ENCODE data around the gene PXMP2.
"Not testable (repeated sequence)": the region's sequence is repeated elsewhere in the genome, so short reads cannot be mapped to it uniquely, and the experiment has no call there.

Gene PXMP2

DNA sequence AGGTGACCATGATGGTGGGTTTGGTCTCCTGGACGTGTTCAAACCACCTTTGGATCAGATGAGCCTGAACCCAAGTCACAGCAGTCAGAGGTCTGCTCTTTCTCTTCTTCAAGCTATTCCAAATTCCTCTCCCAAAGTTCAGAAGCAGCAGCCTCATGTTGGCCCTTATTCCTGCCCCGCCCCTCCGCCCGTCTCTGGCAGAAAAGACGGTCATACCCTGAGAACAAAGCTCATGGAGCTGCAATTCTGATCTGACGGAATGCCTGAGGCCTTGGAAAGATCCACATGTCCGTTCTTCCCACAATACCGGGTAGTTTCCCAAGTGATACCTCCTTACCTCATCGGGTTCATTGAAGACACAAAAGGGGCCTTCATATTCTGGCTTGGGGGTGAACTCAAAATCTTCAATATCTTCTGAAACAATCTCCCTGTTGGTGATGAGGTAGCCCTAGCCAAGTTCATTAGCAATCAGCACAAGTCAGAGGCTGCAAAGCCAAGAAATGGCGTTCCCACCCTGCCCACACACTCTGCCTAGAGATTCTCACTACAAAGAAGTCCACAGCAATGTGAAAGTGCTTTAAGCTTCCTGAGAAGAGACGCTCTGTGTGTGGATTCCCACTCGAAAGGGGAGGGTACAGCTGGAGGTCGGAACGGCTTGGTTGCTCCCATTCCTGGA lies 11.5 kb upstream of the PXMP2 start:
- Histone ChIP-seq H3K36me3 (ENCODE audit: insufficient read depth, low read length) (peaks cover 95% of the 10 kb centered on the region), H3K9me3 (ENCODE audit: insufficient read depth, low read depth, low read length) (no peaks in the 10 kb centered on the region), H3K27me3 (ENCODE audit: insufficient read depth, low read length) (no peaks in the 10 kb centered on the region), H3K4me3 (ENCODE audit: low read length) (no peak overlapping the region), H3K27ac (ENCODE audit: low read depth, low read length) (no peak overlapping the region), H3K4me1 (ENCODE audit: insufficient read depth, low read length) (no peaks in the 10 kb centered on the region), H3K9ac (ENCODE audit: low read depth, low read length) (no peak overlapping the region)
- 97% methylated on average over 14 of the region's 14 CpGs for WGBS

DNA sequence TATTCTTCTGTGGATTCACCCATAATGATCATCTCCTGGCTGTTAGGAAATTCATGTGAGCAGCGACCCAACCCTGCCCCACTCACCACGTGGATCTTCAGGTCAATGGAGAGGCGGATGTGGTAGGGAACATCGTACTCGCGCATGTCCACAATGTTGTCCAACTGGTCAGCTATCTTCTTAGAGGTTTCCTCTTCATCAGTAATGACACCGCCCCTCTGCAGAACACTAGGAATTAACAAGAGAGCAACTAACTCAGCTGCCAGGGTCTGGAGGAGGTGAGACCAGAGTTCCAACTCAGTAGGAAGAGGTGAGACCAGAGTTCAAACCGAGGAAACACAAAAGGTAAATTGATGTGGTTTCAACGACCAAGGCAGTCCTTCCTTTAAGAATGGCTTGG lies 9.9 kb upstream of the PXMP2 start:
- H3K9me3 ChIP-seq (ENCODE audit: insufficient read depth, low read depth, low read length) = no peaks in the 10 kb centered on the region
- peaks cover 79% of the 10 kb centered on the region for H3K36me3 ChIP-seq (ENCODE audit: insufficient read depth, low read length)
- no peak overlapping the region for H3K27ac ChIP-seq (ENCODE audit: low read depth, low read length)
- H3K27me3 ChIP-seq (ENCODE audit: insufficient read depth, low read length) = no peaks in the 10 kb centered on the region
- H3K4me1 ChIP-seq (ENCODE audit: insufficient read depth, low read length) = no peaks in the 10 kb centered on the region
- no peak overlapping the region for H3K4me3 ChIP-seq (ENCODE audit: low read length)
- no peak overlapping the region for H3K9ac ChIP-seq (ENCODE audit: low read depth, low read length)
- 94% methylated on average over 9 of the region's 9 CpGs for WGBS

DNA sequence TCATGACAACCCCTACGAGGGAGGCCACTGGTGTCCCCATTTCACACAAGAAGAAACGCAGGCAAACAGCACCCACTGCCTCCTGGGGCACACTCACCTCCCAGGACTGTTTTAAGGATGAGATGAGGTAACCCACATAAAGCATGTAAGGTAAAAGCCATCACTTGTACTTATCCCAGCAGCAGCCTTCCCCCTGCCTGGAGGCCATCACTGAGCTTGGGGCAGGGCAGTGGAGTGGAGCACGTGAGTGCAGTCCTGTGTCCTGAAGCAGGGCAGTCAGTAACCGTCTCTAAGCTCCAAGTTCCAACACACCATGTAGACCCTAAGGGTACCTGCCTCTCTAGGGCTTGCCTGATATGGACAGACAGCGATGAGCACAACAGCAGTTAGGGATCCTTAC lies 2.0 kb upstream of the PXMP2 start:
- 74% methylated on average over 5 of the region's 5 CpGs for WGBS
- no peaks in the 10 kb centered on the region for H3K9me3 ChIP-seq (ENCODE audit: insufficient read depth, low read depth, low read length)
- H3K4me1 ChIP-seq (ENCODE audit: insufficient read depth, low read length) = peaks cover 4% of the 10 kb centered on the region; the same call in 1 of the 2 replicates
- H3K36me3 ChIP-seq (ENCODE audit: insufficient read depth, low read length) = peaks cover 18% of the 10 kb centered on the region
- H3K4me3 ChIP-seq (ENCODE audit: low read length) = peak overlapping the region; percentile 31
- peaks cover 14% of the 10 kb centered on the region for H3K27me3 ChIP-seq (ENCODE audit: insufficient read depth, low read length)
- peak overlapping the region; percentile 58 for H3K9ac ChIP-seq (ENCODE audit: low read depth, low read length)
- no peak overlapping the region for H3K27ac ChIP-seq (ENCODE audit: low read depth, low read length)

DNA sequence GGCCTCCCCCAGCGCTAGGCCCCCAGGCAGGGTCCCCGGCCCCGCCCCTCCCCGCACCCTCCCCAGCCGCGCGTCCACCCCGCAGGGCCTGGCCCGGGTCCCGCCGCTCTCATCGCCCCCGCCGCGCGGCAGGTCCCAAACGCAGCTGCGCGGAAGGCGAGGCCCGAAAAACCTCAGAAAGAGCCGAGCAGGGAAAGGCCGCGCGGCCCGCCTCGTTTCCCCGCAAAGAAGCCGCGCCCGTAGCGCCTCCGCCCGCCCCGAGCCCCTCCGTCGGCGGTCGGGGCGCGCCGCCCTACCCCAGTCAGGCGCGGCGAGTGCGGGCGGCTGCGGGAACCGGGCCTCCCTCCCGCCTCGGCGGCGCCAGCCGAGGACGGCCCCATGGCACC lies 569 bp upstream of the PXMP2 start:
- H3K9me3 ChIP-seq (ENCODE audit: insufficient read depth, low read depth, low read length) = no peaks in the 10 kb centered on the region
- peaks cover 26% of the 10 kb centered on the region for H3K36me3 ChIP-seq (ENCODE audit: insufficient read depth, low read length)
- H3K4me1 ChIP-seq (ENCODE audit: insufficient read depth, low read length) = peaks cover 4% of the 10 kb centered on the region; the same call in 1 of the 2 replicates
- WGBS = under 1% methylated on average over 55 of the region's 55 CpGs
- H3K9ac ChIP-seq (ENCODE audit: low read depth, low read length) = peak overlapping the region; percentile 99
- peak overlapping the region; percentile 90 for H3K27ac ChIP-seq (ENCODE audit: low read depth, low read length)
- peak overlapping the region; percentile 80 for H3K4me3 ChIP-seq (ENCODE audit: low read length)
- H3K27me3 ChIP-seq (ENCODE audit: insufficient read depth, low read length) = peaks cover 14% of the 10 kb centered on the region

DNA sequence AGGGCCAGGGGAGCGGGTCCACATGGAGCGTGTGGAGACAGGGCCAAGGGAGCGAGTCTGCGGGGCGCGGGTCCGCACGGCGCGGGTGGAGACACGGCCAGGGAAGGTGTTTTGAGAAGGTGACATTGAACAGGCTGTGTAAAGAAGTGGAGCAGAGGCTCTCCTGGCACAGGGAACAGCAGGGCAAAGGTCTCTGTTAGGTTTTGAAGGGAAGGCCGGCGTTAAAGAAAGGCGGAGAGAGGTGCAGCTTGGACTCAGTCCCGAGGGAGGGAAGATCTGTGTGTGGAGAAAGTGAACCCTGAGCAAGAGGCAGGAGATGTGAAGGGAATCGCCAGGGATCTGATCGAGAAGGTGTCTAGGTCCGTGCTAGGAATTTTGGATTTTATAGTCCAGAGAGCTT lies 1.8 kb downstream of the PXMP2 start:
- 0 out of 2 replicates have a peak overlapping the region, but pooled peaks have one; percentile 5 for H3K9ac ChIP-seq (ENCODE audit: low read depth, low read length)
- peak overlapping the region; percentile 47 for H3K4me3 ChIP-seq (ENCODE audit: low read length)
- 50% methylated on average over 18 of the region's 18 CpGs for WGBS
- peaks cover 14% of the 10 kb centered on the region for H3K27me3 ChIP-seq (ENCODE audit: insufficient read depth, low read length)
- no peaks in the 10 kb centered on the region for H3K9me3 ChIP-seq (ENCODE audit: insufficient read depth, low read depth, low read length)
- H3K27ac ChIP-seq (ENCODE audit: low read depth, low read length) = no peak overlapping the region
- peaks cover 26% of the 10 kb centered on the region for H3K36me3 ChIP-seq (ENCODE audit: insufficient read depth, low read length)
- peaks cover 4% of the 10 kb centered on the region; the same call in 1 of the 2 replicates for H3K4me1 ChIP-seq (ENCODE audit: insufficient read depth, low read length)

DNA sequence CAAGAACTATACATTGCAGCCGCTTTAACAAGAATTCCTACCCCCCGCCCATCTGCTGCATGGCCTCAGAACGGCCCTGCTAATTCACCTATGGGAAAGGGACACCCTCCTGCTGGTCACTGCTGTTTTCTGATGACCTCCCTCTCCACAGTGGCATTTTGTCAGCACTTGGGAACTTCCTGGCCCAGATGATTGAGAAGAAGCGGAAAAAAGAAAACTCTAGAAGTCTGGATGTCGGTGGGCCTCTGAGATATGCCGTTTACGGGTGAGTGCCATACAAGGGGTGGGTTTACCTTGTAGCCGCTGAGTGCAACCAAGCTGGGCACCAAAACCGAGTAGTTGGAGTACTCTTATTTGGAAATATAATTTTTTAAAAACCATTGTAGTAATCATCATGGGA lies 2.7 kb downstream of the PXMP2 start:
- Histone ChIP-seq H3K27ac (ENCODE audit: low read depth, low read length) (no peak overlapping the region), H3K9ac (ENCODE audit: low read depth, low read length) (no peak overlapping the region), H3K36me3 (ENCODE audit: insufficient read depth, low read length) (peaks cover 26% of the 10 kb centered on the region), H3K4me1 (ENCODE audit: insufficient read depth, low read length) (peaks cover 4% of the 10 kb centered on the region; the same call in 1 of the 2 replicates), H3K4me3 (ENCODE audit: low read length) (no peak overlapping the region), H3K9me3 (ENCODE audit: insufficient read depth, low read depth, low read length) (no peaks in the 10 kb centered on the region), H3K27me3 (ENCODE audit: insufficient read depth, low read length) (peaks cover 14% of the 10 kb centered on the region)
- 89% methylated on average over 8 of the region's 9 CpGs for WGBS

DNA sequence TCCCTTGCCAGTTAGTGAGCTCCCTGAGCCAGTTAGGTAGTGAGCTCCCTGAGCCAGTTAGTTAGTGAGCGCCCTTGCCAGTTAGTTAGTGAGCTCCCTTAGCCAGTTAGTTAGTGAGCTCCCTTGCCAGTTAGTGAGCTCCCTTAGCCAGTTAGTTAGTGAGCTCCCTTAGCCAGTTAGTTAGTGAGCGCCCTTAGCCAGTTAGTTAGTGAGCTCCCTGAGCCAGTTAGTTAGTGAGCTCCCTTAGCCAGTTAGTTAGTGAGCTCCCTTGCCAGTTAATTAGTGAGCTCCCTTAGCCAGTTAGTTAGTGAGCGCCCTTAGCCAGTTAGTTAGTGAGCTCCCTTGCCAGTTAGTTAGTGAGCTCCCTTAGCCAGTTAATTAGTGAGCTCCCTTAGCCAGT lies 4.6 kb downstream of the PXMP2 start:
- Histone ChIP-seq H3K27me3 (ENCODE audit: insufficient read depth, low read length) (peaks cover 14% of the 10 kb centered on the region), H3K36me3 (ENCODE audit: insufficient read depth, low read length) (peaks cover 35% of the 10 kb centered on the region)
- 97% methylated on average over 3 of the region's 3 CpGs for WGBS
- not testable (repeated sequence) for H3K4me1 ChIP-seq (ENCODE audit: insufficient read depth, low read length); H3K9me3 ChIP-seq (ENCODE audit: insufficient read depth, low read depth, low read length); H3K9ac ChIP-seq (ENCODE audit: low read depth, low read length); H3K27ac ChIP-seq (ENCODE audit: low read depth, low read length); H3K4me3 ChIP-seq (ENCODE audit: low read length)

DNA sequence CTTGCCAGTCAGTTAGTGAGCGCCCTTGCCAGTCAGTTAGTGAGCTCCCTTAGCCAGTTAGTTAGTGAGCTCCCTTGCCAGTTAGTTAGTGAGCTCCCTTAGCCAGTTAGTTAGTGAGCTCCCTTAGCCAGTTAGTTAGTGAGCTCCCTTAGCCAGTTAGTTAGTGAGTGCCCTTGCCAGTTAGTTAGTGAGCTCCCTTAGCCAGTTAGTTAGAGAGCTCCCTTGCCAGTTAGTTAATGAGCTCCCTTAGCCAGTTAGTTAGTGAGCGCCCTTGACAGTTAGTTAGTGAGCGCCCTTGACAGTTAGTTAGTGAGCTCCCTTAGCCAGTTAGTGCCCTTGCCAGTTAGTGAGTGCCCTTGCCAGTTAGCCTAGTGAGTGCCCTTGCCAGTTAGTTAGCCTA lies 7.5 kb downstream of the PXMP2 start:
- not testable (repeated sequence) for H3K4me3 ChIP-seq (ENCODE audit: low read length); H3K27me3 ChIP-seq (ENCODE audit: insufficient read depth, low read length); H3K9ac ChIP-seq (ENCODE audit: low read depth, low read length); H3K9me3 ChIP-seq (ENCODE audit: insufficient read depth, low read depth, low read length); H3K27ac ChIP-seq (ENCODE audit: low read depth, low read length); H3K4me1 ChIP-seq (ENCODE audit: insufficient read depth, low read length)
- H3K36me3 ChIP-seq (ENCODE audit: insufficient read depth, low read length) = peaks cover 51% of the 10 kb centered on the region
- 97% methylated on average over 3 of the region's 3 CpGs for WGBS

DNA sequence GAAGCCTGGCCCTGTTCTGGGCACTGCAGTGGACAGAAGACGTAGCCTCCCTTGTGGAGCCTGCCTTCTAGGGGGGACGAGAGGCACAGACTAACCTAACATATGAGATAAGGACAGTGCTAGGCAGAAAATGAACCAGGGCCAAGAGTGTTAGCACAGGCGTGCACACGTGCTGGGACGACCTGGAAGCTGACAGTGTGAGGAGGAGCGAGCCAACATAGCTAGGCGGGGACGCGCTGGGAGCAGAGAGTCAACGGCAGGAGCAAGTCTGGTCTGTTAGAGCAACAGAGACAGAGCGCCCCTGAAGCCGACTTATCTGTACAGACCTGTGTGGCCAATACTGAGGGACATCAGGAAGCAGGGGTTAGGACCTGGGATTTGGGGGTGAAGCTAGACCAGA lies 8.0 kb downstream of the PXMP2 start:
- H3K9me3 ChIP-seq (ENCODE audit: insufficient read depth, low read depth, low read length) = no peaks in the 10 kb centered on the region
- H3K27ac ChIP-seq (ENCODE audit: low read depth, low read length) = no peak overlapping the region
- H3K4me1 ChIP-seq (ENCODE audit: insufficient read depth, low read length) = no peaks in the 10 kb centered on the region
- no peak overlapping the region for H3K4me3 ChIP-seq (ENCODE audit: low read length)
- H3K9ac ChIP-seq (ENCODE audit: low read depth, low read length) = no peak overlapping the region
- H3K36me3 ChIP-seq (ENCODE audit: insufficient read depth, low read length) = peaks cover 49% of the 10 kb centered on the region
- no peaks in the 10 kb centered on the region for H3K27me3 ChIP-seq (ENCODE audit: insufficient read depth, low read length)
- WGBS = 94% methylated on average over 12 of the region's 12 CpGs

DNA sequence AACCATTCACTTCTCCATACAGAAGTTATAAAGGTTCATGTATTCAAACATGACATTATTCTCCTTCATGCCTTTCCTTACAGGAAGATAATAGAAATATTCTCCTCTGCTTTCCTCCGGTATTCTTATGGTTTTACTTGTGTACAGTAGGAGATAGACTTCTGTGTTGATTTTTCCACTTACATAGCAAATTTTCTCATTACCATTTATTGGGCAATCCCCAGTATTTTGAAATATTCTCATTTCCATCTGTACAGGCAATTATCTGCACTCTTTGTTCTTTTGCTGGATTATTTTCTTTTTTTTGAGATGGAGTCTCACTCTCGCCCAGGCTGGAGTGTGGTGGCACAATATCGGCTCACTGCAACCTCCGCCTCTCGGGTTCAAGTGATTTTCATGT lies 11.0 kb downstream of the PXMP2 start:
- H3K27ac ChIP-seq (ENCODE audit: low read depth, low read length) = no peak overlapping the region
- H3K27me3 ChIP-seq (ENCODE audit: insufficient read depth, low read length) = no peaks in the 10 kb centered on the region
- H3K9ac ChIP-seq (ENCODE audit: low read depth, low read length) = no peak overlapping the region
- H3K4me3 ChIP-seq (ENCODE audit: low read length) = no peak overlapping the region
- no peaks in the 10 kb centered on the region for H3K4me1 ChIP-seq (ENCODE audit: insufficient read depth, low read length)
- H3K36me3 ChIP-seq (ENCODE audit: insufficient read depth, low read length) = peaks cover 50% of the 10 kb centered on the region
- H3K9me3 ChIP-seq (ENCODE audit: insufficient read depth, low read depth, low read length) = no peaks in the 10 kb centered on the region
- WGBS = 94% methylated on average over 4 of the region's 5 CpGs

DNA sequence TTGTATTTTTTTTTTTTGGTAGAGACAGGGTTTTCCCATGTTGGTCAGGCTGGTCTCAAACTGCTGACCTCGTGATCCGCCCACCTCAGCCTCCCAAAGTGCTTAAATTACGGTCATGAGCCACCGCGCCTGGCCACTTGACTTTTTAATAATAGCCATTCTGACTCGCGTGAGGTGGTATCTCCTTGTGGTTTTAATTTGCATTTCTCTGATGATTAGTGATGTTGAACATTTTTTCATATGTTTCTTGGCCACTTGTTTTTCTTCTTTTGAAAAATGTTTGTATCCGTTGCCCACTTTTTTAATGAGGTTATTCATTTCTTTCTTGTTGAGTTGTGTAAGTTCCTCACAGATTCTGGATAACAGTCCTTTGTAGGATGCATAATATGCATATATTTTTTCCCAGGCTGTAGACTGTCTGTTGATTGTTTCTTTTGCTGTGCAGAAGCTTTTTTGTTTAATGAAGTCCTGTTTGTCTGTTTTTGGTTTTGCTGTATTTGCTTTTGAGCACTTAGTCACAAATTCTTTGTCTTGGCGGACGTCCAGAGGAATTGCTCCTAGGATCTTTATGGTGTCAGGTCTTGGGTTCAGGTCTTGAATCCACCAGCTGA lies 12.9 kb downstream of the PXMP2 start:
- Histone ChIP-seq H3K4me1 (ENCODE audit: insufficient read depth, low read length) (no peaks in the 10 kb centered on the region), H3K9me3 (ENCODE audit: insufficient read depth, low read depth, low read length) (no peaks in the 10 kb centered on the region), H3K27me3 (ENCODE audit: insufficient read depth, low read length) (no peaks in the 10 kb centered on the region), H3K9ac (ENCODE audit: low read depth, low read length) (no peak overlapping the region), H3K4me3 (ENCODE audit: low read length) (no peak overlapping the region), H3K27ac (ENCODE audit: low read depth, low read length) (no peak overlapping the region), H3K36me3 (ENCODE audit: insufficient read depth, low read length) (peaks cover 46% of the 10 kb centered on the region)
- WGBS = 96% methylated on average over 10 of the region's 10 CpGs

All from HUES64 (cell line).